Coronary artery (tissue), 2 donors: ENCODE data around the gene FBXL19.

Experiments used
- DNase-seq: peaks from one replicate; pipeline ENCODE4 v3.0.0-alpha.2; 2017; ENCODE audit warnings: low spot score
- H3K27ac ChIP-seq, 2 donors: fragments of 200-600 bp; sonication (generic); one replicate each; pipeline ENCODE4 v1.5.1; 2016 to 2019
- H3K4me3 ChIP-seq: fragments of 200-600 bp; sonication (generic); 2 replicates; pipeline ENCODE4 v1.5.1; 2016; ENCODE audit warnings: mild to moderate bottlenecking, moderate library complexity
- TF ChIP-seq, protein P1 (sequence below): fragments of 200-600 bp; sonication (generic); IDR thresholded peaks from one replicate; pipeline ENCODE4 v1.5.1; 2019; ENCODE audit warnings: antibody characterized with exemption

The FBXL19 gene

DNA sequence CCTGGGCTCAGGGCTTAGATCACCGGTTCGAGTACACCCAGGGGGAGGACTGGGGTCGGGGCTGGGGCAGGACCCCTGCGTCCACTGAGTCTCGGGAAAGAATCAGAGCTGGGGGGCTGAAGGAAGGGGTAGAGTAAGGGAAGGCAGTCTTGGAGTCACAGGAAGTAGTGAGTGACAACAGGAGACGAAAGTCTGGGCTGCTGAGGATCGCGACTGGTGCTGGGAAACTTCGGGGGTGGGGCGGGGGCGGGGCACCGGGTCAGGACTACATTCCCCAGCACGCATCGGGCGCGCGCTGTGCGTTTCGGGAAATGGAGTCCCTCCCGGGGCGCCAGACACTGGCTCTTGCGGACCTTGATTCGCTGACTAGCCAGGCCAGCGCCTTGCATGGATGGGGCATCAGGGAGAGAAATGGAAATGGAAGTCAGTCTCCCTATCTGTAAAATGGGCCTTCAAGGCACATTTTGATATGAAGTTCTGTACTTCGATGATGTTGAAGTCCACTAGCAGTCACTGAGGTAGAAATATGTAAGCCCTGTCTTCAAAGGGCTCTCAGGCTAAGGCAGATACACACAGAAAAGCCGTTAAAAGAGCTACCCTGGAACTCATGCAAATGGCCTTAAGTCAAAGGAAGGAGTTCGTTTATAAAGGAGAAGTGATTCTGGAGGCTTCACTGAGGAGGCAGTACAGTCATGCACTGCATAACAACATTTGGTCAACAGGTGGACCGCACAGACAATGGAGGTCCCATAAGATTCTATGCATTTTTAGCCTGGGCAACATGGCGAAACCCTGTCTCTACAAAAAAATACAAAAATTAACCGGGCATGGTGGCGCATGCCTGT is 26.3 kb upstream of the FBXL19 start:
- TF ChIP-seq, protein P1, sequence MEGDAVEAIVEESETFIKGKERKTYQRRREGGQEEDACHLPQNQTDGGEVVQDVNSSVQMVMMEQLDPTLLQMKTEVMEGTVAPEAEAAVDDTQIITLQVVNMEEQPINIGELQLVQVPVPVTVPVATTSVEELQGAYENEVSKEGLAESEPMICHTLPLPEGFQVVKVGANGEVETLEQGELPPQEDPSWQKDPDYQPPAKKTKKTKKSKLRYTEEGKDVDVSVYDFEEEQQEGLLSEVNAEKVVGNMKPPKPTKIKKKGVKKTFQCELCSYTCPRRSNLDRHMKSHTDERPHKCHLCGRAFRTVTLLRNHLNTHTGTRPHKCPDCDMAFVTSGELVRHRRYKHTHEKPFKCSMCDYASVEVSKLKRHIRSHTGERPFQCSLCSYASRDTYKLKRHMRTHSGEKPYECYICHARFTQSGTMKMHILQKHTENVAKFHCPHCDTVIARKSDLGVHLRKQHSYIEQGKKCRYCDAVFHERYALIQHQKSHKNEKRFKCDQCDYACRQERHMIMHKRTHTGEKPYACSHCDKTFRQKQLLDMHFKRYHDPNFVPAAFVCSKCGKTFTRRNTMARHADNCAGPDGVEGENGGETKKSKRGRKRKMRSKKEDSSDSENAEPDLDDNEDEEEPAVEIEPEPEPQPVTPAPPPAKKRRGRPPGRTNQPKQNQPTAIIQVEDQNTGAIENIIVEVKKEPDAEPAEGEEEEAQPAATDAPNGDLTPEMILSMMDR, result no peak
- H3K4me3 ChIP-seq, result peak overlapping the region; percentile 77
- peak overlapping the region; percentile 97 to 100 for H3K27ac ChIP-seq

DNA sequence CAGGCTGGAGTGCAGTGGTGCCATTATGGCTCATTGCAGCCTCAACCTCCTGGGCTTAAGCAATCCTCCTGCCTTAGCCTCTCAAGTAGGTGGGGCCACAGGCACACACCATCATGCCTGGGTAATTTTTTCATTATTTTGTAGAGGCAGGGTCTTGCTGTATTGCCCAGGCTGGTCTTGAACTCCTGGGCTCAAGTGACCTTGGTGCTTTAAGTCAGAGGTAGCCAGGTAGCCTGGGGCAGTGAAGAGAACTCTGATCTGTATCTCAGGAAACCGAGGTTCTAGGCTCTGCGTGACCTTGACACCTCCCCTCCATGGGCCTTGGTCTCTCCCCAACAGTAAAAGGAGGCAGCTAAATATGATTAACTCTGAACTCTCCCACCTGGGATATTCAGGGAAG is 23.6 kb upstream of the FBXL19 start:
- TF ChIP-seq, protein P1, result no peak
- no peak overlapping the region for H3K4me3 ChIP-seq
- no peak for DNase-seq
- H3K27ac ChIP-seq, result no peak overlapping the region

More for the DNA sequence above, 26.3 kb upstream of the FBXL19 start:
- DNase-seq, result peak; percentile 97

DNA sequence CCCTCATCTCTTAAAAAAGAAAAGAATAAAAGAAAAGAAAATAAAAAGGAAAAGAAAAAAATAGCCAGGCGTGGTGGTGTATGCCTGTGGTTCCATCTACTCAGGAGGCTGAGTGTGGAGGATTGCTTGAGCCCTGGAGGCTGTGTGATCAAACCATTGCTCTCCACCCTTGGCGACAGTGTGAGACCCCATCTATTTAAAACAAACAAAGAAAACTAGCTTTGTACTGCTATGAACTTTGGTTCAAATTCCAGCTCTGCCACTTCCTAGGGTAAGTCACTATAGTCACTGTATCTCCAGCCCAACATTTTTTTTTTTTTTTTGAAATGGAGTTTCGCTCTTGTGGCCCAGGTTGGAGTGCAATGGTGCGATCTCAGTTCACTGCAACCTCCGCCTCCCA is 22.8 kb upstream of the FBXL19 start:
- Histone ChIP-seq H3K27ac (no peak overlapping the region), H3K4me3 (no peak overlapping the region)
- DNase-seq, result no peak
- TF ChIP-seq, protein P1, result no peak

DNA sequence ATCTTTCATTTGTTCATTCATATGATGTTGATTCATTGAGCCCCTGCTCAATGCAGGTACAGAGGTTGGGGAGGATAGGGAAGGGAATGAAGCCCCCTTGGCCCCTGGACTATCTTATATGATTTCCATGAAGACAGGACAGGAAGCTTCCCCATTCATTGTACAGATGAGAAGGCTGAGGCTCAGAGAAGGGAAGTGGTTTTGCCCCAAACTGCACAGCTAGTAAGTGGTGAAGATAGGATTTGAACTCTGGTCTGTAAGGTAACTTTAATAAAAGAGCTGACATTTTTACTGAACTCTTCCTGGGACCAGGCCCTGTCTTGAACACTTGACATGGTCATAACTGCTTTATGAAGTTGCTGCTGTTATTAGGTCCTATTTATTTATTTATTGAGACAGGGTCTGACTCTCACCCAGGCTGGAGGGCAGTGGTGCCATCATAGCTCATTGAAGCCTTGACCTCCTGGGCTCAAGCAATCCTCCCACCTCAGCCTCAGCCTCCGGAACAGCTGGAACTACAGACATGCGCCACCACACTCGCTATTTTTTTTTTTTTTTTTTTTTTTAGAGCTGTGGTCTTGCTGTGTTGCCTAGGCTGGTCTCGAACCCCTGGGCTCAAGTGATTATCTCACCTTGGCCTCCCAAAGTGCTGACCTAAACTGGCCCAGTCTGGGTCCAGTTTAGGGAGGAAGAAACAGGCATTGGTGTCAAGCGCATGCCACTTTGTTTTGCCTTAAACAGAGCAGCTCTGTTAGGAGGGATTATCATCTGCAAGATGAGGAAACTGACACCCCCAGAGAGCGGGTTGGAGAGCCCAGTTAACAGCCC is 22.0 kb upstream of the FBXL19 start:
- peak overlapping the region; percentile 63 to 94 for H3K27ac ChIP-seq
- H3K4me3 ChIP-seq, result peak overlapping the region; percentile 72
- TF ChIP-seq, protein P1, result no peak
- DNase-seq, result no peak

DNA sequence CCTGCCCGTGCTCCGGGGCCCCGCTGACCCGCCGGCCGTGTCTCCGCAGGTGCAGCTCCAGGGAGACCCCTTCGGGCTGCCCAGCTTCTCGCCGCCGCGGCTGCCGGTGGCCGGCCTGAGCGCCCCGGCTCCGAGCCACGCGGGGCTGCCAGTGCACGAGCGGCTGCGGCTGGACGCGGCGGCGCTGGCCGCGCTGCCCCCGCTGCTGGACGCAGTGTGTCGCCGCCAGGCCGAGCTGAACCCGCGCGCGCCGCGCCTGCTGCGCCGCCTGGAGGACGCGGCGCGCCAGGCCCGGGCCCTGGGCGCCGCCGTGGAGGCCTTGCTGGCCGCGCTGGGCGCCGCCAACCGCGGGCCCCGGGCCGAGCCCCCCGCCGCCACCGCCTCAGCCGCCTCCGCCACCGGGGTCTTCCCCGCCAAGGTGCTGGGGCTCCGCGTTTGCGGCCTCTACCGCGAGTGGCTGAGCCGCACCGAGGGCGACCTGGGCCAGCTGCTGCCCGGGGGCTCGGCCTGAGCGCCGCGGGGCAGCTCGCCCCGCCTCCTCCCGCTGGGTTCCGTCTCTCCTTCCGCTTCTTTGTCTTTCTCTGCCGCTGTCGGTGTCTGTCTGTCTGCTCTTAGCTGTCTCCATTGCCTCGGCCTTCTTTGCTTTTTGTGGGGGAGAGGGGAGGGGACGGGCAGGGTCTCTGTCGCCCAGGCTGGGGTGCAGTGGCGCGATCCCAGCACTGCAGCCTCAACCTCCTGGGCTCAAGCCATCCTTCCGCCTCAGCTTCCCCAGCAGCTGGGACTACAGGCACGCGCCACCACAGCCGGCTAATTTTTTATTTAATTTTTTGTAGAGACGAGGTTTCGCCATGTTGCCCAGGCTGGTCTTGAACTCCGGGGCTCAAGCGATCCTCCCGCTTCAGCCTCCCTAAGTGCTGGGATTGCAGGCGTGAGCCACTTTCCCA is 21.1 kb upstream of the FBXL19 start:
- no peak for DNase-seq
- peak overlapping the region; percentile 75 to 94 for H3K27ac ChIP-seq

DNA sequence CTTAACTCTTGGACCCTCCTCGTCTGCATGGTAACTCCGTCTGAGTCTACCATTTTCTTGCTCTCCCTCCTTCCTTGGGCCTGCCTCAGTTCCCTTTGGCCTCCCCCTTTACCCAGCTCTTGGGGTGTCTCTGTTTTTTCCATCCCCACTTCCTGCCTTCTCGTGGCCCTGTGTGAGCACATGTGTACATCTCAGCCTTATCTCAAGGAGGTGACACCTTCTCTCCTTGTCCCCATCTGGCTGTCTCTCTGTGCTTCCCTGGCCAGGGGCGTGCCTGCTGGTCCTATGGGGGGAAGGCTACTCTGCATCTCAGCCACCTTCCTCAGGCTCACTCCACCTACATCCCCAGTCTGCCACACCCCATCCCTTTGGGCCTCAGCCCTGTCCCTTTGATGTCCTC is 20.4 kb upstream of the FBXL19 start:
- Histone ChIP-seq H3K4me3 (no peak overlapping the region), H3K27ac (peak overlapping the region; percentile 75 to 94)
- DNase-seq, result no peak
- TF ChIP-seq, protein P1, result no peak

More for the DNA sequence above, 21.1 kb upstream of the FBXL19 start:
- peak overlapping the region; percentile 72 for H3K4me3 ChIP-seq
- TF ChIP-seq, protein P1, result no peak
